Measurements from ENCODE around the gene MVK.

Gene MVK

GRCh38 chr12:109580272-109580671 lies 6.7 kb downstream of the MVK start:
- H3K4me3 ChIP-seq (ENCODE audit: low read depth in 1 of 2, low read length in 1 of 2): no peak overlapping the region
- H3K27ac ChIP-seq: no peak overlapping the region
- no peaks in the 10 kb centered on the region for H3K9me3 ChIP-seq
- peaks cover 62% of the 10 kb centered on the region for H3K36me3 ChIP-seq
- H3K4me1 ChIP-seq (ENCODE audit: control insufficient read depth in 1 of 2, insufficient read depth in 1 of 2, low read depth in 1 of 2, low read length in 1 of 2): peaks cover 10 to 18% of the 10 kb centered on the region in 2 experiments
- TF ChIP-seq, protein P1, sequence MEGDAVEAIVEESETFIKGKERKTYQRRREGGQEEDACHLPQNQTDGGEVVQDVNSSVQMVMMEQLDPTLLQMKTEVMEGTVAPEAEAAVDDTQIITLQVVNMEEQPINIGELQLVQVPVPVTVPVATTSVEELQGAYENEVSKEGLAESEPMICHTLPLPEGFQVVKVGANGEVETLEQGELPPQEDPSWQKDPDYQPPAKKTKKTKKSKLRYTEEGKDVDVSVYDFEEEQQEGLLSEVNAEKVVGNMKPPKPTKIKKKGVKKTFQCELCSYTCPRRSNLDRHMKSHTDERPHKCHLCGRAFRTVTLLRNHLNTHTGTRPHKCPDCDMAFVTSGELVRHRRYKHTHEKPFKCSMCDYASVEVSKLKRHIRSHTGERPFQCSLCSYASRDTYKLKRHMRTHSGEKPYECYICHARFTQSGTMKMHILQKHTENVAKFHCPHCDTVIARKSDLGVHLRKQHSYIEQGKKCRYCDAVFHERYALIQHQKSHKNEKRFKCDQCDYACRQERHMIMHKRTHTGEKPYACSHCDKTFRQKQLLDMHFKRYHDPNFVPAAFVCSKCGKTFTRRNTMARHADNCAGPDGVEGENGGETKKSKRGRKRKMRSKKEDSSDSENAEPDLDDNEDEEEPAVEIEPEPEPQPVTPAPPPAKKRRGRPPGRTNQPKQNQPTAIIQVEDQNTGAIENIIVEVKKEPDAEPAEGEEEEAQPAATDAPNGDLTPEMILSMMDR (IDR thresholded peaks at IDR 0.05): no peak
- no peaks in the 10 kb centered on the region for H3K27me3 ChIP-seq

GRCh38 chr12:109580684-109581333 lies 7.2 kb downstream of the MVK start:
- H3K9me3 ChIP-seq: no peaks in the 10 kb centered on the region
- no peaks in the 10 kb centered on the region for H3K27me3 ChIP-seq
- TF ChIP-seq, protein P1 (IDR thresholded peaks at IDR 0.05): no peak
- no peak overlapping the region for H3K27ac ChIP-seq
- H3K4me1 ChIP-seq (ENCODE audit: control insufficient read depth in 1 of 2, insufficient read depth in 1 of 2, low read depth in 1 of 2, low read length in 1 of 2): peaks cover 10 to 18% of the 10 kb centered on the region in 2 experiments
- peaks cover 60% of the 10 kb centered on the region for H3K36me3 ChIP-seq
- no peak overlapping the region for H3K4me3 ChIP-seq (ENCODE audit: low read depth in 1 of 2, low read length in 1 of 2)

DNA sequence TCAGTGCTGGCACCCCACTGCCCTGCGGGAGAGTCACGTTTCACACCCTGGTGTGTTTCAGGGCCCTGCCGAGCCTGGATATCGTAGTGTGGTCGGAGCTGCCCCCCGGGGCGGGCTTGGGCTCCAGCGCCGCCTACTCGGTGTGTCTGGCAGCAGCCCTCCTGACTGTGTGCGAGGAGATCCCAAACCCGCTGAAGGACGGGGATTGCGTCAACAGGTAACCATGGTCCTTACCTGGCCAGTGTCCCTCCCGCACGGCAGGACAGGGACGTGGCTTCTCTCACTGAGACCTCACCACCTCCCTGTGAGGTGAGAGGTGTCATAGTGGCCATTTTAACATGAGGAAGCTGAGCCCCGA lies 7.7 kb downstream of the MVK start:
- Histone ChIP-seq H3K27ac (no peak overlapping the region), H3K4me1 (ENCODE audit: control insufficient read depth in 1 of 2, insufficient read depth in 1 of 2, low read depth in 1 of 2, low read length in 1 of 2) (peaks cover 10 to 18% of the 10 kb centered on the region in 2 experiments), H3K27me3 (no peaks in the 10 kb centered on the region), H3K9me3 (no peaks in the 10 kb centered on the region), H3K4me3 (ENCODE audit: low read depth in 1 of 2, low read length in 1 of 2) (no peak overlapping the region), H3K36me3 (peaks cover 61% of the 10 kb centered on the region)
- TF ChIP-seq, protein P1 (IDR thresholded peaks at IDR 0.05): no peak

DNA sequence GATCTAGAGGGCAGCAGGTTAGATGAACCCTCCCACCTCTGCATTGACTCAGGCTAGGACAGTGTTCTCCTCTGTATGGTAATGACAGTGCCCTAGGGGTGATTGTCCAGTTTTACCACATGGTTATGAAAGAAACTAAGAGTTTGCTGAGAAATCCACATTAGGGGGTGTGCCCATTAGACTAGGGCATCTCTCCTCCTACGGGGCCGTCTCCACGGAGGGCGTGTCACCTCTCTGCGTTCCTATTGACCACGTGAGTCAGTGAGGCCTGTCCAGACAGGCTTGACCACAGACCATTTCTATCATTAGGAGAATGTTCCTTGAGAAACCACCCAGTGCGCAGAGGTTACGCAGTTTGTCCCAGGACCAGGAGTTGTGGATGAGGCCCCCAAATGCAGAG lies 8.3 kb downstream of the MVK start:
- Histone ChIP-seq H3K27me3 (no peaks in the 10 kb centered on the region), H3K4me1 (ENCODE audit: control insufficient read depth in 1 of 2, insufficient read depth in 1 of 2, low read depth in 1 of 2, low read length in 1 of 2) (peaks cover 10 to 18% of the 10 kb centered on the region in 2 experiments), H3K4me3 (ENCODE audit: low read depth in 1 of 2, low read length in 1 of 2) (no peak overlapping the region), H3K36me3 (peaks cover 66% of the 10 kb centered on the region), H3K27ac (no peak overlapping the region), H3K9me3 (no peaks in the 10 kb centered on the region)
- TF ChIP-seq, protein P1 (IDR thresholded peaks at IDR 0.05): no peak

GRCh38 chr12:109582636-109583035 lies 9.0 kb downstream of the MVK start:
- Histone ChIP-seq H3K27ac (no peak overlapping the region), H3K9me3 (no peaks in the 10 kb centered on the region), H3K36me3 (peaks cover 66% of the 10 kb centered on the region), H3K4me1 (ENCODE audit: control insufficient read depth in 1 of 2, insufficient read depth in 1 of 2, low read depth in 1 of 2, low read length in 1 of 2) (peaks cover 10 to 18% of the 10 kb centered on the region in 2 experiments), H3K27me3 (no peaks in the 10 kb centered on the region), H3K4me3 (ENCODE audit: low read depth in 1 of 2, low read length in 1 of 2) (no peak overlapping the region)
- TF ChIP-seq, protein P1 (IDR thresholded peaks at IDR 0.05): no peak

All from neutrophil (primary cell).